ENCODE measurements around the gene OR10A2. TPM values are rescaled to one million over a fixed set of nuclear protein-coding genes. Genes with fewer than 3 reads are reported as not detected.

Gene OR10A2
- not detected in 2 replicates for total RNA-seq
- long read RNA-seq = 0 reads

- no peak for DNase-seq (ENCODE audit: low read depth, low spot score)
- H3K4me3 Mint-ChIP-seq = no peak within 1 kb of the TSS
- no peaks in the 10 kb centered on the region for H3K4me1 Mint-ChIP-seq
These were observed at the start of gene OR10A2 for GRCh38 chr11:6862961-6863360. Gene OR10A2, plus strand, starts transcription at chr11:6863057. Its CDS starts 6,698 bp downstream, at chr11:6869755.

GRCh38 chr11:6813656-6814055, 49.2 kb upstream of the OR10A2 start:
- Mint-ChIP-seq H3K9me3 (no peaks in the 10 kb centered on the region), H3K36me3 (ENCODE audit: low read depth) (no peaks in the 10 kb centered on the region), H3K27ac (ENCODE audit: unreplicated experiment) (no peak overlapping the region), H3K4me1 (no peaks in the 10 kb centered on the region), H3K4me3 (no peak overlapping the region), H3K27me3 (ENCODE audit: low read depth) (no peaks in the 10 kb centered on the region)
- no peak for TF ChIP-seq CTCF (conservative IDR thresholded peaks at IDR 0.05)
- DNase-seq (ENCODE audit: low read depth, low spot score) = no peak

More at GRCh38 chr11:6862961-6863360, at the start of gene OR10A2:
- Mint-ChIP-seq H3K9me3 (peaks cover 9% of the 10 kb centered on the region), H3K27ac (ENCODE audit: unreplicated experiment) (peak within 1 kb of the TSS; percentile 14), H3K36me3 (ENCODE audit: low read depth) (no peaks in the 10 kb centered on the region), H3K27me3 (ENCODE audit: low read depth) (no peaks in the 10 kb centered on the region)
- no peak for TF ChIP-seq CTCF (conservative IDR thresholded peaks at IDR 0.05)

GRCh38 chr11:6817694-6818093, 45.2 kb upstream of the OR10A2 start:
- H3K27ac Mint-ChIP-seq (ENCODE audit: unreplicated experiment) = no peak overlapping the region
- no peak overlapping the region for H3K4me3 Mint-ChIP-seq
- no peaks in the 10 kb centered on the region for H3K4me1 Mint-ChIP-seq
- H3K9me3 Mint-ChIP-seq = peaks cover 4% of the 10 kb centered on the region
- TF ChIP-seq CTCF (conservative IDR thresholded peaks at IDR 0.05) = no peak
- H3K27me3 Mint-ChIP-seq (ENCODE audit: low read depth) = no peaks in the 10 kb centered on the region
- peaks cover 5% of the 10 kb centered on the region for H3K36me3 Mint-ChIP-seq (ENCODE audit: low read depth)
- no peak for DNase-seq (ENCODE audit: low read depth, low spot score)

GRCh38 chr11:6818967-6819366, 43.9 kb upstream of the OR10A2 start:
- no peaks in the 10 kb centered on the region for H3K4me1 Mint-ChIP-seq
- H3K27ac Mint-ChIP-seq (ENCODE audit: unreplicated experiment) = no peak overlapping the region
- peaks cover 5% of the 10 kb centered on the region for H3K36me3 Mint-ChIP-seq (ENCODE audit: low read depth)
- TF ChIP-seq CTCF (conservative IDR thresholded peaks at IDR 0.05) = no peak
- DNase-seq (ENCODE audit: low read depth, low spot score) = no peak
- H3K27me3 Mint-ChIP-seq (ENCODE audit: low read depth) = no peaks in the 10 kb centered on the region
- no peak overlapping the region for H3K4me3 Mint-ChIP-seq
- H3K9me3 Mint-ChIP-seq = peaks cover 4% of the 10 kb centered on the region

- DNase-seq (ENCODE audit: low read depth, low spot score) = no peak
- no peak for TF ChIP-seq CTCF (conservative IDR thresholded peaks at IDR 0.05)
- H3K27ac Mint-ChIP-seq (ENCODE audit: unreplicated experiment) = no peak overlapping the region
- H3K36me3 Mint-ChIP-seq (ENCODE audit: low read depth) = peaks cover 5% of the 10 kb centered on the region
- H3K4me1 Mint-ChIP-seq = no peaks in the 10 kb centered on the region
- H3K4me3 Mint-ChIP-seq = no peak overlapping the region
- H3K9me3 Mint-ChIP-seq = peaks cover 4% of the 10 kb centered on the region
- no peaks in the 10 kb centered on the region for H3K27me3 Mint-ChIP-seq (ENCODE audit: low read depth)
These were observed 38.6 kb upstream of the OR10A2 start for GRCh38 chr11:6824136-6824823.
